ENCODE data around the gene CARF. TPM values are rescaled to one million over a fixed set of nuclear protein-coding genes. Genes with fewer than 3 reads are reported as not detected.
"Not testable (repeated sequence)": the region's sequence is repeated elsewhere in the genome, so short reads cannot be mapped to it uniquely, and the experiment has no call there.

CARF gene
- 10 to 100 TPM in 2 of 8 experiments, 1 to 10 TPM in 6; 5.8 to 18.8 (median 7.8) TPM for total RNA-seq

GRCh38 chr2:202911512-202912341 lies at the start of gene CARF, which contains the start of gene WDR12:
Gene CARF (plus strand): TSS chr2:202912275. CDS start chr2:202941903, 29,628 bp downstream.
Gene WDR12 (minus strand): TSS chr2:202911673. CDS start chr2:202911476, 197 bp downstream.
- peak; percentile 89 to 94 (median 90) for ATAC-seq (replicated peaks in 6 of 8)
- in situ Hi-C loops (cut with MboI; ENCODE audit: low pct_unique_long_range_greater_than_20kb in 2 of 9, low sequenced_read_pairs in 9 of 9, unreplicated experiment in 9 of 9), result no loop called here
- peak within 1 kb of the TSS; percentile 56 to 100 (median 82) for H3K4me3 ChIP-seq
- H3K4me1 ChIP-seq (replicated peaks in 1 of 2), result peaks cover 0 to 6% of the 10 kb centered on the region in 2 donors
- H3K27ac ChIP-seq, result peak within 1 kb of the TSS; percentile 86 to 93
- WGBS, 10 experiments, result 0 to 2% (median 0%) methylated on average over 3 to 21 of the region's 39 CpGs

GRCh38 chr2:202870431-202871299 lies 41.4 kb upstream of the CARF start:
- in situ Hi-C loops (cut with MboI; ENCODE audit: low pct_unique_long_range_greater_than_20kb in 2 of 9, low sequenced_read_pairs in 9 of 9, unreplicated experiment in 9 of 9), result loop anchor here in 1 of 9 experiments (25.0 kb wide), 1 partner anchor 283 kb away; no protein-coding TSS in a partner anchor
- peak overlapping the region; percentile 83 to 90 for H3K27ac ChIP-seq
- WGBS, 10 experiments, result 0 to 47% (median 10%) methylated on average over 3 to 20 of the region's 37 CpGs
- H3K4me3 ChIP-seq, result peak overlapping the region; percentile 61 to 89 (median 71)
- peak; percentile 80 to 88 (median 82) for ATAC-seq (replicated peaks in 6 of 8)
- H3K4me1 ChIP-seq (replicated peaks in 1 of 2), result peaks cover 0 to 7% of the 10 kb centered on the region in 2 donors

- Histone ChIP-seq H3K27ac (peak within 1 kb of the TSS; percentile 83 to 90), H3K4me1 (replicated peaks in 1 of 2) (peaks cover 0 to 7% of the 10 kb centered on the region in 2 donors), H3K4me3 (peak within 1 kb of the TSS; percentile 61 to 89 (median 71))
- in situ Hi-C loops (cut with MboI; ENCODE audit: low pct_unique_long_range_greater_than_20kb in 2 of 9, low sequenced_read_pairs in 9 of 9, unreplicated experiment in 9 of 9), result loop anchor here in 1 of 9 experiments (25.0 kb wide), 1 partner anchor 284 kb away; no protein-coding TSS in a partner anchor
- ATAC-seq (replicated peaks in 6 of 8), result peak; percentile 77 to 82 (median 80)
- WGBS, 10 experiments, result 0 to 4% (median 0%) methylated on average over 1 to 16 of the region's 93 CpGs; no CpG with 5 or more reads in 7 of the 10 experiments
Observed at GRCh38 chr2:202871300-202872141, 40.6 kb upstream of the CARF start, which contains the start of gene ICA1L. Gene ICA1L (minus strand): TSS chr2:202871766. CDS start chr2:202829009, 42,757 bp downstream.

GRCh38 chr2:202877699-202878098 lies 34.4 kb upstream of the CARF start:
- Histone ChIP-seq H3K4me3 (no peak overlapping the region), H3K27ac (no peak overlapping the region), H3K4me1 (replicated peaks in 1 of 2) (no peaks in the 10 kb centered on the region)
- WGBS, 10 experiments, result 94 to 100% (median 100%) methylated on average over 1 to 2 of the region's 2 CpGs; no CpG with 5 or more reads in 3 of the 10 experiments
- in situ Hi-C loops (cut with MboI; ENCODE audit: low pct_unique_long_range_greater_than_20kb in 2 of 9, low sequenced_read_pairs in 9 of 9, unreplicated experiment in 9 of 9), result no loop called here
- no peak for ATAC-seq (replicated peaks in 6 of 8)

- no peak overlapping the region for H3K27ac ChIP-seq
- 94 to 100% (median 100%) methylated on average over 1 to 4 of the region's 4 CpGs; no CpG with 5 or more reads in 2 of the 10 experiments for WGBS, 10 experiments
- H3K4me3 ChIP-seq, result no peak overlapping the region
- in situ Hi-C loops (cut with MboI; ENCODE audit: low pct_unique_long_range_greater_than_20kb in 2 of 9, low sequenced_read_pairs in 9 of 9, unreplicated experiment in 9 of 9), result no loop called here
- H3K4me1 ChIP-seq (replicated peaks in 1 of 2), result no peaks in the 10 kb centered on the region
- no peak for ATAC-seq (replicated peaks in 6 of 8)
Observed at GRCh38 chr2:202881570-202881969, 30.5 kb upstream of the CARF start.

- Histone ChIP-seq H3K4me1 (replicated peaks in 1 of 2) (no peaks in the 10 kb centered on the region), H3K27ac (no peak overlapping the region), H3K4me3 (no peak overlapping the region)
- WGBS, 10 experiments, result 52 to 100% (median 86%) methylated on average over 1 to 5 of the region's 5 CpGs; no CpG with 5 or more reads in 1 of the 10 experiments
- in situ Hi-C loops (cut with MboI; ENCODE audit: low pct_unique_long_range_greater_than_20kb in 2 of 9, low sequenced_read_pairs in 9 of 9, unreplicated experiment in 9 of 9), result no loop called here
- no peak for ATAC-seq (replicated peaks in 6 of 8)
Observed at GRCh38 chr2:202883987-202884675, 27.9 kb upstream of the CARF start.

GRCh38 chr2:202885190-202885589 lies 26.9 kb upstream of the CARF start:
- ATAC-seq (replicated peaks in 6 of 8), result no peak
- Histone ChIP-seq H3K27ac (no peak overlapping the region), H3K4me3 (no peak overlapping the region), H3K4me1 (replicated peaks in 1 of 2) (no peaks in the 10 kb centered on the region)
- 87 to 100% (median 100%) methylated on average over 1 to 5 of the region's 7 CpGs; no CpG with 5 or more reads in 4 of the 10 experiments for WGBS, 10 experiments
- in situ Hi-C loops (cut with MboI; ENCODE audit: low pct_unique_long_range_greater_than_20kb in 2 of 9, low sequenced_read_pairs in 9 of 9, unreplicated experiment in 9 of 9), result no loop called here

- H3K4me3 ChIP-seq; H3K27ac ChIP-seq; H3K4me1 ChIP-seq (replicated peaks in 1 of 2); in situ Hi-C loops (cut with MboI; ENCODE audit: low pct_unique_long_range_greater_than_20kb in 2 of 9, low sequenced_read_pairs in 9 of 9, unreplicated experiment in 9 of 9); ATAC-seq (replicated peaks in 6 of 8): not testable (repeated sequence)
Observed at GRCh38 chr2:202905507-202905906, 6.6 kb upstream of the CARF start.

- in situ Hi-C loops (cut with MboI; ENCODE audit: low pct_unique_long_range_greater_than_20kb in 2 of 9, low sequenced_read_pairs in 9 of 9, unreplicated experiment in 9 of 9), result no loop called here
- Histone ChIP-seq H3K4me3 (no peak overlapping the region), H3K27ac (no peak overlapping the region), H3K4me1 (replicated peaks in 1 of 2) (peaks cover 0 to 6% of the 10 kb centered on the region in 2 donors)
- no peak for ATAC-seq (replicated peaks in 6 of 8)
- WGBS, 10 experiments, result 73 to 96% (median 88%) methylated on average over 2 to 4 of the region's 5 CpGs; no CpG with 5 or more reads in 2 of the 10 experiments
Observed at GRCh38 chr2:202908186-202908585, 3.9 kb upstream of the CARF start.

GRCh38 chr2:202909394-202910192 lies 2.5 kb upstream of the CARF start:
- no peak overlapping the region for H3K27ac ChIP-seq
- in situ Hi-C loops (cut with MboI; ENCODE audit: low pct_unique_long_range_greater_than_20kb in 2 of 9, low sequenced_read_pairs in 9 of 9, unreplicated experiment in 9 of 9), result no loop called here
- peaks cover 0 to 6% of the 10 kb centered on the region in 2 donors for H3K4me1 ChIP-seq (replicated peaks in 1 of 2)
- WGBS, 10 experiments, result 44 to 100% (median 96%) methylated on average over 1 to 6 of the region's 6 CpGs; no CpG with 5 or more reads in 1 of the 10 experiments
- ATAC-seq (replicated peaks in 6 of 8), result no peak
- no peak overlapping the region for H3K4me3 ChIP-seq

- WGBS, 10 experiments, result 75 to 100% (median 94%) methylated on average over 1 to 5 of the region's 5 CpGs; no CpG with 5 or more reads in 3 of the 10 experiments
- H3K4me3 ChIP-seq, result peak overlapping the region in 3 of 5 donors; percentile 82 to 100 (median 90)
- in situ Hi-C loops (cut with MboI; ENCODE audit: low pct_unique_long_range_greater_than_20kb in 2 of 9, low sequenced_read_pairs in 9 of 9, unreplicated experiment in 9 of 9); H3K4me1 ChIP-seq (replicated peaks in 1 of 2); ATAC-seq (replicated peaks in 6 of 8); H3K27ac ChIP-seq: not testable (repeated sequence)
Observed at GRCh38 chr2:202910250-202910649, 1.8 kb upstream of the CARF start.

All from motor neuron (in vitro differentiated cells).